ENCODE data around the gene NTNG2. TPM values are rescaled to one million over a fixed set of nuclear protein-coding genes. Genes with fewer than 3 reads are reported as not detected.

Gene NTNG2
- total RNA-seq, 1 donor from 2014 or later, result 2.5 TPM

GRCh38 chr9:132283863-132284262, 122.0 kb downstream of the NTNG2 start:
- Histone ChIP-seq H4K20me1 (ENCODE audit: insufficient read depth, low read length) (peaks cover 57% of the 10 kb centered on the region), H3K27me3 (ENCODE audit: insufficient read depth, low read length) (no peaks in the 10 kb centered on the region), H3K27ac (ENCODE audit: low read depth, low read length) (no peak overlapping the region), H3K4me2 (ENCODE audit: low read length) (no peak overlapping the region), H3K9ac (ENCODE audit: low read length) (no peak overlapping the region), H3K79me2 (ENCODE audit: insufficient read depth, low read length) (peaks cover 3% of the 10 kb centered on the region), H3K9me3 (ENCODE audit: insufficient read depth, low read depth, low read length) (no peaks in the 10 kb centered on the region), H3K4me1 (ENCODE audit: insufficient read depth, low read length) (peaks cover 21% of the 10 kb centered on the region), H2AFZ (ENCODE audit: low read depth, low read length) (no peak overlapping the region), H3K36me3 (ENCODE audit: insufficient read depth, low read length) (peaks cover 51% of the 10 kb centered on the region), H3K4me3 (ENCODE audit: insufficient read depth, low read depth, low read length) (no peak overlapping the region)
- TF ChIP-seq CTCF (IDR thresholded peaks at IDR 0.05; ENCODE audit: insufficient read depth, low read depth, low read length) (no peak), EZH2 (IDR thresholded peaks at IDR 0.05; ENCODE audit: insufficient read depth, low read length) (no peak)
- H3K27ac Mint-ChIP-seq (ENCODE audit: unreplicated experiment), result peak overlapping the region; percentile 83
- DNase-seq (ENCODE audit: low read depth) (peak; percentile 57), FAIRE-seq (no peak)
- H3K4me3 Mint-ChIP-seq (ENCODE audit: unreplicated experiment), result peak overlapping the region; percentile 43
- peaks cover 20% of the 10 kb centered on the region for H3K36me3 Mint-ChIP-seq (ENCODE audit: low read depth, unreplicated experiment)
- no peaks in the 10 kb centered on the region for H3K9me3 Mint-ChIP-seq (ENCODE audit: unreplicated experiment)
- no peaks in the 10 kb centered on the region for H3K27me3 Mint-ChIP-seq (ENCODE audit: low read depth, unreplicated experiment)
- peaks cover 24% of the 10 kb centered on the region for H3K4me1 Mint-ChIP-seq (ENCODE audit: low read depth, unreplicated experiment)

- H3K4me3 Mint-ChIP-seq (ENCODE audit: unreplicated experiment), result no peak overlapping the region
- Histone ChIP-seq H2AFZ (ENCODE audit: low read depth, low read length) (no peak overlapping the region), H3K27me3 (ENCODE audit: insufficient read depth, low read length) (no peaks in the 10 kb centered on the region), H4K20me1 (ENCODE audit: insufficient read depth, low read length) (peaks cover 66% of the 10 kb centered on the region), H3K9ac (ENCODE audit: low read length) (no peak overlapping the region), H3K27ac (ENCODE audit: low read depth, low read length) (no peak overlapping the region), H3K79me2 (ENCODE audit: insufficient read depth, low read length) (peaks cover 5% of the 10 kb centered on the region), H3K9me3 (ENCODE audit: insufficient read depth, low read depth, low read length) (no peaks in the 10 kb centered on the region), H3K4me3 (ENCODE audit: insufficient read depth, low read depth, low read length) (no peak overlapping the region), H3K4me2 (ENCODE audit: low read length) (no peak overlapping the region), H3K36me3 (ENCODE audit: insufficient read depth, low read length) (peaks cover 29% of the 10 kb centered on the region), H3K4me1 (ENCODE audit: insufficient read depth, low read length) (peaks cover 27% of the 10 kb centered on the region)
- H3K36me3 Mint-ChIP-seq (ENCODE audit: low read depth, unreplicated experiment), result peaks cover 18% of the 10 kb centered on the region
- peaks cover 29% of the 10 kb centered on the region for H3K4me1 Mint-ChIP-seq (ENCODE audit: low read depth, unreplicated experiment)
- DNase-seq (ENCODE audit: low read depth), result no peak
- H3K27ac Mint-ChIP-seq (ENCODE audit: unreplicated experiment), result no peak overlapping the region
- no peaks in the 10 kb centered on the region for H3K27me3 Mint-ChIP-seq (ENCODE audit: low read depth, unreplicated experiment)
- H3K9me3 Mint-ChIP-seq (ENCODE audit: unreplicated experiment), result no peaks in the 10 kb centered on the region
- no peak for FAIRE-seq
- TF ChIP-seq EZH2 (IDR thresholded peaks at IDR 0.05; ENCODE audit: insufficient read depth, low read length) (no peak), CTCF (IDR thresholded peaks at IDR 0.05; ENCODE audit: insufficient read depth, low read depth, low read length) (no peak)
These were observed 125.5 kb downstream of the NTNG2 start for GRCh38 chr9:132287256-132287760.

- H3K27ac Mint-ChIP-seq (ENCODE audit: unreplicated experiment), result no peak overlapping the region
- Histone ChIP-seq H2AFZ (ENCODE audit: low read depth, low read length) (no peak overlapping the region), H3K36me3 (ENCODE audit: insufficient read depth, low read length) (peaks cover 26% of the 10 kb centered on the region), H3K9me3 (ENCODE audit: insufficient read depth, low read depth, low read length) (no peaks in the 10 kb centered on the region), H3K27me3 (ENCODE audit: insufficient read depth, low read length) (no peaks in the 10 kb centered on the region), H3K4me3 (ENCODE audit: insufficient read depth, low read depth, low read length) (no peak overlapping the region), H4K20me1 (ENCODE audit: insufficient read depth, low read length) (peaks cover 62% of the 10 kb centered on the region), H3K27ac (ENCODE audit: low read depth, low read length) (no peak overlapping the region), H3K9ac (ENCODE audit: low read length) (no peak overlapping the region), H3K4me2 (ENCODE audit: low read length) (peak overlapping the region; percentile 41), H3K4me1 (ENCODE audit: insufficient read depth, low read length) (peaks cover 27% of the 10 kb centered on the region), H3K79me2 (ENCODE audit: insufficient read depth, low read length) (peaks cover 5% of the 10 kb centered on the region)
- H3K4me1 Mint-ChIP-seq (ENCODE audit: low read depth, unreplicated experiment), result peaks cover 25% of the 10 kb centered on the region
- no peaks in the 10 kb centered on the region for H3K27me3 Mint-ChIP-seq (ENCODE audit: low read depth, unreplicated experiment)
- no peak overlapping the region for H3K4me3 Mint-ChIP-seq (ENCODE audit: unreplicated experiment)
- peaks cover 13% of the 10 kb centered on the region for H3K36me3 Mint-ChIP-seq (ENCODE audit: low read depth, unreplicated experiment)
- FAIRE-seq (peak; percentile 29), DNase-seq (ENCODE audit: low read depth) (peak; percentile 83)
- TF ChIP-seq EZH2 (IDR thresholded peaks at IDR 0.05; ENCODE audit: insufficient read depth, low read length) (no peak), CTCF (IDR thresholded peaks at IDR 0.05; ENCODE audit: insufficient read depth, low read depth, low read length) (no peak)
- no peaks in the 10 kb centered on the region for H3K9me3 Mint-ChIP-seq (ENCODE audit: unreplicated experiment)
These were observed 126.5 kb downstream of the NTNG2 start for GRCh38 chr9:132288361-132288760.
